NCI-H1105 (cell line): ENCODE data around the gene NOC2L.

Source experiments
- DNase-seq: peaks from one replicate; lab custom pipeline; 2025; lab: John Stamatoyannopoulos, UW

NOC2L gene

DNA sequence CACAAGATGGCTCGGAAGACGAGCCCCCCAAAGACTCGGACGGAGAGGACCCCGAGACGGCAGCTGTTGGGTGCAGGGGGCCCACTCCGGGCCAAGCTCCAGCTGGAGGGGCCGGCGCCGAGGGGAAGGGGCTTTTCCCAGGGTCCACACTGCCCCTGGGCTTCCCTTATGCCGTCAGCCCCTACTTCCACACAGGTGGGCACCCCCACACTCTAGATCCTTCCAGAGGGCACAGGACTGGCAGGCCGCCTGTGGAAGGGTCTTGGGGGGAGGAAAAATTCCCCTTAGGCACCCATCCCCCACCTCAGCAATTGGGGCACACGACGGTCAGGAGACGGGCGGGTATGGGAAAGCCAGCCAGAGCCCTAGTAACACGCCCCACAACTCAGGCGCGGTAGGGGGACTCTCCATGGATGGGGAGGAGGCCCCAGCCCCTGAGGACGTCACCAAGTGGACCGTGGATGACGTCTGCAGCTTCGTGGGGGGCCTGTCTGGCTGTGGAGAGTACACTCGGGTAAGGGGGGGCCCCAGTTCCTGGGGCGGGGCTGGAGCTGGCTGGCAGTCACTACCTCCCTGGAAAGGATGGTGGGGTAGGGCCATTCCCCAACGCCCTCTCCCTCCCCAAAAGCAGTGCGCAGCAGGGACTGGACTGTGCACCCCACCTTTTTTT lies 16.1 kb downstream of the NOC2L start:
- DNase-seq = no peak

- peak; percentile 29 for DNase-seq
These were observed 16.6 kb downstream of the NOC2L start for GRCh38 chr1:942411-942821.

DNA sequence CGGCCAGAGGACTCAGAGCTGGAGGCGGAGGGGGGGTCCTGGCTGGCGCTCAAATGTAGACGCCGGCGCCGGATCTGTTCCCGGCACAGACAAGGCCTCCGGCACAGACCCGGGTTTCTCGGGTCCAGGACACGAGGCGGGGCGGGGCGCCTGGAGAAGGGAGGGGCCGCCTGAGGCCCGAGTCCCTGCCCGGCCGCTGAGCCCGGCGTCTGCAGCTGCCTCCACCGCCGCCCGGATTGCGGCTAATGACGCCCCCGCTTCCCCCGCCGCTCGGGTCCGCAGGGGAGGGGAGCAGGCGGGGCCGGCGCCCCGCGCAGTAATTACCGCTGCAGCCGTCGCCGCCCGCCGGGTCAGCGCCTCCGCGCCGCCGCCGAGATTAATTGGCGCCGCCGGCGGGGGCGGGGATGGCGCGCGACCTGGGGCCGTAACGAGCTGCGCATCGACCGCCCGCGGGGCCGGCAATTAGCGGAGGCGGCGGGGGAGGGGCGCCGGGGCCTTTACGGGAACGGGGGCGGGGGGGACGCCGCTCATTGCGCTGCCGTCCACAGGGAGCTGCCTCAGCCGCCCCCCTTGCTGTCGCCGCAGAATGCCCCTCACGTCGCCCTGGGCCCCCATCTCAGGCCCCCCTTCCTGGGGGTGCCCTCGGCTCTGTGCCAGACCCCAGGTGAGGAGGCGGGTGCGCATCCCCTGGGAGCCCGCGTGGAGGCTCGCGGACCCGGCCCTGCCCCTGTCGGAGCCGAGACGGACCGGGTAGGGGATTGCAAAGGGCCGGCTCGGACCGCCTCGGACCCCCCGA lies 17.3 kb downstream of the NOC2L start:
- DNase-seq = peak; percentile 90

DNA sequence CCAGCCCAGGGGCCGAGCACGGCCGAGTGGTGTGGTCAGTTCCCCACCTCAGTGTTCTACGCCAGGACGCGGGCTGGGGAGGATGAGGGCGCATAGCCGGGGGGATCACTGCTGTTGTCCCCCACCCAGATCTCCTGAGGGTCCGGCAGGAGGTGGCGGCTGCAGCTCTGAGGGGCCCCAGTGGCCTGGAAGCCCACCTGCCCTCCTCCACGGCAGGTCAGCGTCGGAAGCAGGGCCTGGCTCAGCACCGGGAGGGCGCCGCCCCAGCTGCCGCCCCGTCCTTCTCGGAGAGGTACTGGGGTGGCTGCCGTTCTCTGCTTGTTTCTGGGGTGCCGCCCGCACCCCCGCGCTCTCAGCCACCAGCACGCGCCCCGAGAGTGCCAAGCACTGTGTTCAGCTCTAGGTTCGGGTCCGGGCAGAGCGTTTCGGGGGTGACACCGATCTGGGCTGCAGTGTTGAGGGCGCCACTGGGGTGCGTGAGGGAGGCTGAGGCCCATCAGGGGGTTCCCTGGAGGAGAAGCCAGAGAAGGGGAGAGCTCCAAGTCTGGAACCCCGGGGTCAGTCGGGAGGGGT lies 18.0 kb downstream of the NOC2L start:
- DNase-seq = no peak

- peak; percentile 64 for DNase-seq
These were observed 18.7 kb downstream of the NOC2L start for GRCh38 chr1:940107-941014.

DNA sequence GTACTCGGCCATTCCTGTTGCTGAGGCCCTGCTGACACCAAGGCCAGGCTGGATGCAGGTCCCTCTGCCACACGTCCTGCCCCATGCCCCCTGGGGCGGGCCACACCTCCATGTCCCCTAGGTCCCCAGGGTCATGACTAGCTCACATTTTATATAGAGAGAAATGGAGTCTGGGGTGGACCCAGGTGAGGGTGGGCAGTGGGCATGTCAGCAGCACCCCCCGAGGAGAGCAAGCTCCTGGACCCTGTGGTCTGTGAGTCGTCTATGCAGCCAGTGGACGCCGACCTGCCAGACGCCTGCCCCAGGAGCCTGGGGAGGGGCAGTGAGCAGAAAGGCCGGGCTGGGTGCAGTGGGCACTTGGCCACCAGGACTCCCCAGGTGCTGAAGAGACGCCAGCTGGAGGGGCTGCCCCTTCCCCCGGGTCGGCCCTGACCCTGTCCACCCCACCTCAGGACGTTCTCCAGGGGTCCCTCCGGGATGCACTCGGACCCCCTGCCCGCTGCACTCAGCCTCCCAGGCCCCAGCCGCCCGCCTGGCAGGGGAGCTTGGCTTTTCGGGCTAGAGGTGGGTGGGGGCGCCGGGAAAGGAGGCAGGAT lies 19.4 kb downstream of the NOC2L start:
- no peak for DNase-seq

- no peak for DNase-seq
These were observed 20.2 kb downstream of the NOC2L start for GRCh38 chr1:938711-939489.

DNA sequence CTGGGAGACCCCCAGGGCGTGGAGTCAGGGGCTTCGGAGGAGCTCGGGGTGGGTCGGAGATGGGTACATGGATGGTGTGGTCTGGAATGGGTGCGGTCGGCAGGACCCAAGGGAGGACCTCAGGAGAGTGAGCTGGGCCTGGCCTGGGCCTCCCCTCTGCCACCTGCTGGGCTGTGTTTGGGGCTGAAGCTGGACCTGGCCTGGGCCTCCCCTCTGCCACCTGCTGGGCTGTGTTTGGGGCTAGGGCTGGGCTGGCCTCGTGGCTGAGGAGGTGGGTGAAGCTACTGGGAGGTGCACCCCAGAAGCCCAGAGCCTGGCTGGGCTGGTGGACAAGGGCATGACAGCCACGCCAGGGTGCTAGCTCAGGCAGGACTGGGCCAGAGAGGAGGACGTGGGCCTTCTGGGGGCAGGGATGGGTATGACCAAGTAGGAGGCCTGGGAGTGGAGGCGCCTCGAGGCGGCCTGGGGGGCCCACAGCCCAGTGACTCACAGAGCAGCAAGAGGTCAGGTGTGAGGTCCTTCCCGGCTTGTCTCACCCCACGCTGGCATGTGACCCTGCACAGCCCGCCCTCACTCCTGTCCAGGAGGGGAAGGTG lies 20.9 kb downstream of the NOC2L start:
- DNase-seq = no peak

- no peak for DNase-seq
These were observed 21.5 kb downstream of the NOC2L start for GRCh38 chr1:937521-937920.

DNA sequence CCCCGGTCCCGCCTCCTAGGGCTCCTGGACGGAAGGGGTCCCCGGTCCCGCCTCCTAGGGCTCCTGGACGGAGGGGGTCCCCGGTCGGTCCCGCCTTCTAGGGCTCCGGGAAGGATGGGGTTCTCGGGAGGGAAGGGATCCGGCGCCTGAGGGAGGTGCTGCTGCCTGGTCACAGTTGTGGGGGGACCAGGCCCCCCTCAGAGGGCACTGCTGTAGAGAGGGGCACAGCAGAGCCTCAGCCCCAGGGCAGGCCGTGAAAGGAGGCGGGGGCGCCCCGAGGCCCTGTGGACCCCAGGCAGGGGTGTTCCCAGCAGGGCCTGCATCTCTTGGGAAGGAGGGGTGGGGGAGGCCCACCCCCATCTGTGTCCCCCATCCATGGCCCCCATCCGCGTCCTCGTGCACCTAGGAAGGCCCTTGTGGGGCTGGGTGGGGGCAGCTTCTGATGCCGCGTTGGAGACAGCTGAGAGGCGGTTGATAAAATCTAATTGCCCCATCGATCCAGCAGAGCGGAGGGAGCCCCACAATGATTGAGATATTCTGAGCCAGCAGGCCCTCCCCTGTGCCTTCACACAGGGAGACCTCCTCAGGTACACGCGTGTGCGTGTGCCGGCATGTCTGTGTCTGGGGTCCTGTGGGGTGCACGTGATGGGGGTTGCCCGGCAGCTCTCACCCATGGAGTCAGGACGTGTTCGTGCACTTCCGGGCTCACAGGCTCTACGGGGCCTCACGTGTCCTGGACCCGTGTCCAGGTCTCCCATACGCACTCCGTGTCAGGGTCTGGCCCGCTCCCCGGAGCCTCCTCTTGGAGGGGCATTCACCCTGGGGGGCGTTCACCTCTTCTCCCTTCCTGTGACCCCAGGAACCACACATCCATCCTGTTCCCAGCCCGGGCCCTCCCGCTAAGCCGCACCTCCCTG lies 22.4 kb downstream of the NOC2L start:
- DNase-seq = no peak

DNA sequence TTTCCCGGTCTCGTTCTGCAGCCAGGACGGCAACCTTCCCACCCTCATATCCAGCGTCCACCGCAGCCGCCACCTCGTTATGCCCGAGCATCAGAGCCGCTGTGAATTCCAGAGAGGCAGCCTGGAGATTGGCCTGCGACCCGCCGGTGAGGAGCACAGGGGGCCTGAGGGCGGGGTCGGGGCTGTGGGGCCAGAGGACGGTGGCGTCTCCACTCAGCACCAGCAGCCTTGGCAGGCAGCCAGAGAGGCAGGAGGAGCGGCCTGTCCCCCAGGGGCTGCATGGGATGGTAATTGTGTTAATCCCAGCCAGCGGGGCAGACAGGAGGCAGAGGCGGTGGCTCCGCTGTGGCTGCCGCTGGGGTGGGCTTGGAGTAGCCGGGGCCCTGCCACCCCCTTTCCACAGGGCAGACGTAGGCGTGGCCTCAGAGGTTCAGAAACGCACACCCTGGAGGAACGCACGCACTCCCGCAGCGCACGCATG lies 23.3 kb downstream of the NOC2L start:
- peak; percentile 60 for DNase-seq

- no peak for DNase-seq
These were observed 23.9 kb downstream of the NOC2L start for GRCh38 chr1:934991-935750.

- DNase-seq = no peak
These were observed 25.5 kb downstream of the NOC2L start for GRCh38 chr1:933603-933940.

GRCh38 chr1:932776-933602 lies 26.1 kb downstream of the NOC2L start:
- no peak for DNase-seq

DNA sequence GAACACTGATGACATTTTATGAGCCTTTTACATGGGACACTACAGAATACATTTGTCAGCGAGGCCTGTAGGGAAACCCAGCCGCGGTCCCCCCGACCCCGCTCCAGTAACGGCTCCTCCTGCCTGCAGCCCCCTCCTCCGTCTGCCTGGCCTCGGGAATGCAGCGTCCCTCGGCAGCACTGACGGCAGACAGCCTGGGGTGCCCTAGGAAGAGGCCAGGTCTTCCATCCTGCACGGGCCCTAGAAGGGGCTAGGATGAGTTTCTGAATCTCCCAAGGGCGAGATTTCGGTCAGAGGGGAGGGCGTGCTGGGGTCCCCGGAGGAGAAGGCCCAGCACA lies 26.9 kb downstream of the NOC2L start:
- no peak for DNase-seq

GRCh38 chr1:931380-932172 lies 27.5 kb downstream of the NOC2L start:
- no peak for DNase-seq

DNA sequence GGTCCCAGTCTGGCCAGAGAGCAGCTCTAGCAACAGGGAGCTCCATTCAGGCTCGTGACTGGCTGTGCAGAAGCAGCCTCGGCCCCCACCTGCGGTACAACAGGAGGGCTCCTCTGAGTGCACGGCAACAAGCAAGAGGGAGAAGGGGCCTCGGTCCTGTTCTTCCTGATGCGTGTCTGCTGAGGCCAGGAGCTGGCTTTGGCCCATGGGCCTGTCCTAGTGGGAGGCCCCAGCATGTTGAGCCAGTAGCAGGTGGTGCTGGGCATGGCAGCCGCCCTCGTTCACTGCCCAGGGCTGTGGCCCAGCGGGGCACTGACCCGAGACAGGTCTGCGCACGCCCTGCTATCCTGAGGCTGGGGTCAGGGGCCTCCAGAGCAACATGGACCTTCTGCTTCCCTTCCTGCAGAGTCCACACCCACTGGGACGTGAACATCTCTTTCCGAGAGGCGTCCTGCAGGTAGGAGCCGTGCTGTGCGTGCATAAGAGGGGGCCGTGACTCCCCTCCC lies 28.4 kb downstream of the NOC2L start:
- no peak for DNase-seq
